Type B pancreatic cell (in vitro differentiated cells): ENCODE results near the gene PDE4C. TPM values are rescaled to one million over a fixed set of nuclear protein-coding genes. Genes with fewer than 3 reads are reported as not detected.

Source experiments
- DNase-seq: peaks from one replicate; pipeline ENCODE4 v3.0.0; 2021; ENCODE audit warnings: mixed read lengths; ENCODE audit not compliant: unreplicated experiment; ENCODE audit errors: extremely low spot score
- H3K27ac Mint-ChIP-seq: 2 replicates; pipeline ENCODE4 v1.8.0; 2021; ENCODE audit warnings: mild to moderate bottlenecking, mixed read lengths
- H3K27me3 Mint-ChIP-seq: 2 replicates; pipeline ENCODE4 v1.8.0; 2021; ENCODE audit warnings: mixed read lengths
- H3K36me3 Mint-ChIP-seq: 2 replicates; pipeline ENCODE4 v1.8.0; 2021; ENCODE audit warnings: mixed read lengths
- H3K4me1 Mint-ChIP-seq: one replicate; pipeline ENCODE4 v1.8.0; 2021; ENCODE audit warnings: mixed read lengths; ENCODE audit not compliant: unreplicated experiment
- H3K4me3 Mint-ChIP-seq: 2 replicates; pipeline ENCODE4 v1.8.0; 2021; ENCODE audit warnings: mild to moderate bottlenecking, mixed read lengths
- H3K9me3 Mint-ChIP-seq: 2 replicates; pipeline ENCODE4 v1.8.0; 2021; ENCODE audit warnings: mixed read lengths
- total RNA-seq: library from RNA; stranded (reverse); gene quantifications from 2 replicates; pipeline ENCODE4 v1.2.1, GENCODE V29; 2021; ENCODE audit warnings: low replicate concordance
- TF ChIP-seq, protein P1 (sequence below): fragments of 200-600 bp; sonication (generic); conservative IDR thresholded peaks from 2 replicates; pipeline ENCODE4 v1.5.0; 2021; ENCODE audit warnings: antibody characterized with exemption, mild to moderate bottlenecking

PDE4C gene
- total RNA-seq, 1 donor from 2014 or later: 0.89 TPM

DNA sequence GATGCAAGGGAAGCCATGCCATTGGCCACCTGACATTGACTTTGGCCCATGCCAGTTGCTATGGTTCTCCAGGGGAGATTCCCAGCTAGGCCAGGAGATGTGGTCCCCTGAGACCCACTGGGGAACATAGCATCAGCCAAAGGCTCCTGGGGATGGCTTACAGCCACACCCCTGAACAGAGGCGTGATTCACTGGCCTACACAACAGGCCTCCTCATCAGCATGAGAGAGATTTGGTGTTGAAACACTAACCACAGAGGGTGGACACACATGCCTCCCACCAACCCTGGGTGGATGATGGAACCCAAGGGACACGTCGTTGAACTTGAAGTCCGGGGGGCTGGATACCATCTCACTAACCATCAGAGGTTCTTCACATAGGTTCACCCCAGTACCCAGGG, 33.7 kb upstream of the PDE4C start:
- H3K9me3 Mint-ChIP-seq: no peaks in the 10 kb centered on the region
- H3K4me1 Mint-ChIP-seq: no peaks in the 10 kb centered on the region
- DNase-seq: no peak
- no peaks in the 10 kb centered on the region for H3K36me3 Mint-ChIP-seq
- H3K27ac Mint-ChIP-seq: no peak overlapping the region
- no peak overlapping the region for H3K4me3 Mint-ChIP-seq
- H3K27me3 Mint-ChIP-seq: peaks cover 3% of the 10 kb centered on the region
- TF ChIP-seq, protein P1, sequence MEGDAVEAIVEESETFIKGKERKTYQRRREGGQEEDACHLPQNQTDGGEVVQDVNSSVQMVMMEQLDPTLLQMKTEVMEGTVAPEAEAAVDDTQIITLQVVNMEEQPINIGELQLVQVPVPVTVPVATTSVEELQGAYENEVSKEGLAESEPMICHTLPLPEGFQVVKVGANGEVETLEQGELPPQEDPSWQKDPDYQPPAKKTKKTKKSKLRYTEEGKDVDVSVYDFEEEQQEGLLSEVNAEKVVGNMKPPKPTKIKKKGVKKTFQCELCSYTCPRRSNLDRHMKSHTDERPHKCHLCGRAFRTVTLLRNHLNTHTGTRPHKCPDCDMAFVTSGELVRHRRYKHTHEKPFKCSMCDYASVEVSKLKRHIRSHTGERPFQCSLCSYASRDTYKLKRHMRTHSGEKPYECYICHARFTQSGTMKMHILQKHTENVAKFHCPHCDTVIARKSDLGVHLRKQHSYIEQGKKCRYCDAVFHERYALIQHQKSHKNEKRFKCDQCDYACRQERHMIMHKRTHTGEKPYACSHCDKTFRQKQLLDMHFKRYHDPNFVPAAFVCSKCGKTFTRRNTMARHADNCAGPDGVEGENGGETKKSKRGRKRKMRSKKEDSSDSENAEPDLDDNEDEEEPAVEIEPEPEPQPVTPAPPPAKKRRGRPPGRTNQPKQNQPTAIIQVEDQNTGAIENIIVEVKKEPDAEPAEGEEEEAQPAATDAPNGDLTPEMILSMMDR: no peak

DNA sequence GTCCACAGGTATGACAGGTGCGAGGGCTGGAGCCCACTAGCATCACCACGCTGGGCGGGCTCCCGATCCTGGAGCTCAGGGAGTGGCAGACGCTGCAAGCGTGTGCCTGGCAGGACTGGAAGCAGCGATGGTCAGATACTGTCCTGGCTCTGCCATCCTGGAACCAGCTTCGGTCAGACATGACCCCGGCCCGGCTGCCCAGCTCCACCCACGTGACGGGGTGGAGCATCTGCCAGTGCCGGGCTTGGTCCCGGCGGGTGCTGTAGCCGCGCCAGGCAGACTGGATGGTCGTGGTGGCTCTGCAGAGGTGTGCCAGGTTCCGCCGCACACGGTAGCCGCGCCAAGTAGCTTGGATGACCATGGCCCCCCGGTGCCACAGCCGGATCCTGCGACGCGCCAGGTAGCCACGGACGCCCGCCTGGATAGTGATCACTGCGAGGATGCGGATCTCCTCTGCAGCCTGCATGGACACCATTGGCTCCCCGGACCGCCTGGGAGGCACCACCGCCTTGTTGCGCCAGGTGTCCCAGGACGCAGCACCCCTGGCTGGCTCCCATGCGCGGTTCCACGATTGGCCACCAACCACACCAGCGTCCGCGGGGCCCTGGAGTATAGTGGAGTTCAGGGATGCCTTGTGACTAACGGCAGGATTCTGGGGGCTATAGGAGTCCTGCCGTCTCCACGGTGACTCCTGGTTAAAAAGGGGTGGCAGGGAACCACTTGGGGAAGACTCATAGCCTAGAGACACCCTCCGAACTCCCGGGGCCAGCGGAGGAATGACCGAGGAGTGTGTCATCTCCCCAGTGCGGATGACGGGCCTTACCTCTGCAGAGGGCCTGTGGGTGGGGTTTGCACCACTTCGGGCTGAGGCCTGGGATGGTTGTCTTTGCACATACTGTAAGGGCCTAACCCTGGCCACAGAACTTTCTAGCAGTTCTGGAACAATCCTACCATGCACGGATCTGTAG, 31.5 kb upstream of the PDE4C start:
- Mint-ChIP-seq H3K27me3 (peaks cover 22% of the 10 kb centered on the region), H3K36me3 (no peaks in the 10 kb centered on the region), H3K9me3 (no peaks in the 10 kb centered on the region), H3K27ac (no peak overlapping the region), H3K4me3 (no peak overlapping the region), H3K4me1 (no peaks in the 10 kb centered on the region)
- TF ChIP-seq, protein P1: no peak
- DNase-seq: no peak

DNA sequence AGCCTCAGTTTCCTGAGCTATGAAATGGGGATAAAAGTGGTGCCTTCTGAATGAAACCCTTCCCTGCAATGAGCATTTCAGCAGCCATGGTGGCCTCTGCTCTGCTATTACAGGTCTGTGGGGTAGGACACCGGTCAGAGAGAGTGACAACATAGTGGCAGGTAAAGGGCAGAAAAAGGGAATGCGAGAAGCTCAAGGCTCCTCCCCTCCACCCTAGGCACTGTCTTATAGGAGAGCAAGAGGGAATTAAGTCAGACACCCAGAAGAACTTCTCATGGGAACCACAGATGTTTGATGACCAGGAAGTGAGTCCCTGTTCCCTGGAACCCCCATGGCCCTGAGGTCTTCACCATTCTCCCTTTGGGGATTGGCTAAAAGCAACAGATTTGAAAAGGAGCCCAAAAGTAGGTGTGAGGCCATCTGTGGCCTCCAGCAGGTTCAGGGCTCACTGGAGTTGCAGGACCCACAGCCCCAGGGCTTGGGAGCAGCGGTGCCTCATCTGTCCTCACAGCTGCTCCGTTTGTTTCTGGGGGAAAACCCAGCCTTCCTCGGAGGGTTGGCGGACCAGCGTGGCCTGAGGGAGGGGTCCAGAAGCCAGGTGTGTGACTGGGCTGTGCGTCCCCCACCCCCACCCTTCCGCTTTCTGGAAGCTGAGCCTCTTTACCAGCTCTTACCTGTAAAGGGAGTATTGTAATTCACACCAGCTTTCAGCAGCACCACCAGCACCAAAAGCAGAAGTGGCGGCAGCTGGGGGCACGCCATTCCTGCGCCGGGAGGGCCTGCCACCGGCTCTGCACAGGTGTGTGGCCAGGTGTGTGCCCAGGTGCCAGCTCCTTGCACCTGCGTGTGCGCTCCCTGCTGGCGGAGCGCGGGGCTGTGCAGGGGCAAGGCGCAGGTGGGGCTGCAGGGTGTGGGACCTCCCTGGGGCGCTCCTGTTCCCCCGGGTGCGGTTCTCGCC, 28.6 kb upstream of the PDE4C start:
- peak overlapping the region; percentile 26 for H3K4me3 Mint-ChIP-seq
- peak overlapping the region; percentile 82 for H3K27ac Mint-ChIP-seq

DNA sequence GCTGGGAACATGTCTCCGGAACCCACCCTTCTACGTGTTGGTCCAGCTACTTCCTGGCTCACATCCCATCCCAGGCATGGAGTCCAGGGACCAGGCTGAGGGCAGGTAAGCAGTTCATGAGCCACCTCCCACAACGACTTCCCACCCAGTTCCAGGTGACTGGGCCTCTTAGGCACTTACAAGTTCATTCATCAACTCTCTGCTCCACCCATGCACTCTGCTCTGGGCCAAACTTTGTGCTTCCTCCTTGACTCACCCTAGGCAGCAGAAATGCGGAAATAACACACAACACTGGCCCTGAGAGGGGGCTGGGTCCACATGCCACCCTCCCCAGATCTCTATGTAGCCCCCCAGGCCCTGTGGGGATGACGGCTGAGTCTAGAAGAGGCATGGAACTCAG, 27.5 kb upstream of the PDE4C start:
- Mint-ChIP-seq H3K4me1 (peaks cover 6% of the 10 kb centered on the region), H3K36me3 (no peaks in the 10 kb centered on the region), H3K4me3 (no peak overlapping the region), H3K9me3 (no peaks in the 10 kb centered on the region), H3K27me3 (peaks cover 29% of the 10 kb centered on the region), H3K27ac (peak overlapping the region; percentile 82)
- no peak for DNase-seq
- TF ChIP-seq, protein P1: no peak

More for the DNA sequence above, 28.6 kb upstream of the PDE4C start:
- TF ChIP-seq, protein P1: no peak
- Mint-ChIP-seq H3K9me3 (no peaks in the 10 kb centered on the region), H3K4me1 (peaks cover 6% of the 10 kb centered on the region), H3K27me3 (peaks cover 29% of the 10 kb centered on the region), H3K36me3 (no peaks in the 10 kb centered on the region)
- DNase-seq: no peak

DNA sequence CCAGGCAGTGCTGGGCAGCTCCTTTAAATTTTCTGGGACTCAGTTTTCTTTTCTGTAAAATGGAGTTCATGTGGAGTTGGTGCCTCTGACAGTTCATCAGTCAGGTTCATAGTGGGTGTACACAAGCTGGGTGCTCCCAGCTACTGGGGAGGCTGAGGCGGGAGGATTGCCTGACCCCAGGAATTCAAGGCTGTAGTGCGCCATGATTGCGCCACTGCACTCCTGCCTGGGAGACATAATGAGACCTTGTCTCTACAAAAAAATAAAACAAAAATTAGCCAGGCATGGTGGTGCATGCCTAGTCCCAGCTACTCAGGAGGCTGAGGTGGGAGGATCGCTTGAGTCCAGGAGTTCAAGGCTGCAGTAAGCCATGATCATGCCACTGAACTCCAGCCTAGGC, 26.9 kb upstream of the PDE4C start:
- Mint-ChIP-seq H3K27ac (peak overlapping the region; percentile 82), H3K4me3 (no peak overlapping the region), H3K36me3 (no peaks in the 10 kb centered on the region), H3K4me1 (peaks cover 6% of the 10 kb centered on the region), H3K27me3 (peaks cover 29% of the 10 kb centered on the region), H3K9me3 (no peaks in the 10 kb centered on the region)
- TF ChIP-seq, protein P1: no peak
- DNase-seq: no peak
